ENCODE measurements around the gene POC1A.

POC1A gene

DNA sequence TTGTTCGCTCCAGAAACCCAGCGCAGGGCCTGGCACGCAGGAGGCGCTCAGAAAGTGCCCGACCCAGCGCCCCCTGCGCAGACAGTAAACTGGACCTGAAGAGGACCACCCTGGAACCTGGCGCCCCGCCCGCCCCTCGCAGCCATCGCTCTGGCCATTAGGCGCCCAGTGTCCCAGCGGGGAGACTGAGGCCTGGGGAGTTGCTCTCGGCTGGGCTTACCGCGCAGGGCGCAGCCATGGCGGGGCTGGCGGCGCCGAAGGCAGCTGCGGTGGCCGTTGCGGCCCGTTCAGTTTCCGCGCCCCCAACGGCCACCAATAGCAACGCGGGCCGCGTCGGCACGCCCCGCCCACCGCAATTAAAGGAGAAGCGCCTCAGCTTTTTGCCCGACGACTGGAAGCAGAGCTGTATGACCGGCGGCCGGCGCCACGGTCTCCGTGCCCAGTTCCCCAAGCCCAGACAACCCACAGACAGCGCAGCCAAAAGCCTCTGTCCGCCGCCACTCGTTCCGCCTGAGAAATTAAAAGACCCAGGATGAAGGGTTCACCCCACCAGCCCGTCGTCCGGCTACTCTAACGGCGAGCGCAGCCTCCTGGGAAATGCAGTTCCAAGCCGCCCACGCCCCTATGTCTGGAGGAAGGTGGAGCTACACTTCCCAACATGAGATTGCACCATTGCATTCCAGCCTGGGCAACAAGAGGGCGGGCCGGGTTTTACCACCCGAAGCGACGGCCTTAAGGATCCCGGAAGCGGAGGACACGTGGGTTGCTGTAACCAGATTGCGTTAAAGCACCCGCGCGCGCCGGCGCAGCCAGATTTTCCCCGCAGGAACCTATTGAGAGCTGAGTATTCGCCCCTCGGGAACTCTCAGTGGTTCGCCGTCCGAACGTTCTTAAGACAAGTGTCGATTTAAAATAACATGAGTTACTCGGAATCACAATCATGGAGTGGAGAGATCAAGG, at the start of gene POC1A:
TSS of gene POC1A (minus strand) at position 289 of the 960 bp plus-strand sequence. CDS start at position 238, 51 bp downstream.
- peak within 1 kb of the TSS; percentile 61 for H3K27ac ChIP-seq (ENCODE audit: low read depth, low read length)
- H3F3A ChIP-seq (ENCODE audit: control insufficient read depth, insufficient read depth) = no peaks in the 10 kb centered on the region
- peak within 1 kb of the TSS; percentile 92 for H3K4me3 ChIP-seq (ENCODE audit: low read length)
- H3K36me3 ChIP-seq (ENCODE audit: control insufficient read depth, low read length) = peaks cover 18% of the 10 kb centered on the region
- peaks cover 29% of the 10 kb centered on the region for H3K79me2 ChIP-seq (ENCODE audit: control insufficient read depth, low read length)
- no peaks in the 10 kb centered on the region for H3K9me2 ChIP-seq (replicated peaks; ENCODE audit: control insufficient read depth, low read length)
- H3K4me1 ChIP-seq (ENCODE audit: control insufficient read depth, low read length) = peaks cover 18% of the 10 kb centered on the region
- H3K27me3 ChIP-seq (ENCODE audit: control insufficient read depth, low read length) = no peaks in the 10 kb centered on the region
- peak within 1 kb of the TSS; percentile 96 for H3K4me2 ChIP-seq (ENCODE audit: low read length)
- no peaks in the 10 kb centered on the region for H4K20me1 ChIP-seq (ENCODE audit: control insufficient read depth, insufficient read depth, low read depth, low read length)
- H3K9me3 ChIP-seq (ENCODE audit: control insufficient read depth, insufficient read depth, low read length) = no peaks in the 10 kb centered on the region
- TF ChIP-seq EZH2phosphoT487 (IDR thresholded peaks at IDR 0.05; ENCODE audit: borderline replicate concordance, low read length) = no peak
- TF ChIP-seq, protein P1, sequence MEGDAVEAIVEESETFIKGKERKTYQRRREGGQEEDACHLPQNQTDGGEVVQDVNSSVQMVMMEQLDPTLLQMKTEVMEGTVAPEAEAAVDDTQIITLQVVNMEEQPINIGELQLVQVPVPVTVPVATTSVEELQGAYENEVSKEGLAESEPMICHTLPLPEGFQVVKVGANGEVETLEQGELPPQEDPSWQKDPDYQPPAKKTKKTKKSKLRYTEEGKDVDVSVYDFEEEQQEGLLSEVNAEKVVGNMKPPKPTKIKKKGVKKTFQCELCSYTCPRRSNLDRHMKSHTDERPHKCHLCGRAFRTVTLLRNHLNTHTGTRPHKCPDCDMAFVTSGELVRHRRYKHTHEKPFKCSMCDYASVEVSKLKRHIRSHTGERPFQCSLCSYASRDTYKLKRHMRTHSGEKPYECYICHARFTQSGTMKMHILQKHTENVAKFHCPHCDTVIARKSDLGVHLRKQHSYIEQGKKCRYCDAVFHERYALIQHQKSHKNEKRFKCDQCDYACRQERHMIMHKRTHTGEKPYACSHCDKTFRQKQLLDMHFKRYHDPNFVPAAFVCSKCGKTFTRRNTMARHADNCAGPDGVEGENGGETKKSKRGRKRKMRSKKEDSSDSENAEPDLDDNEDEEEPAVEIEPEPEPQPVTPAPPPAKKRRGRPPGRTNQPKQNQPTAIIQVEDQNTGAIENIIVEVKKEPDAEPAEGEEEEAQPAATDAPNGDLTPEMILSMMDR (IDR thresholded peaks at IDR 0.05; ENCODE audit: low read depth, low read length, poor library complexity, severe bottlenecking) = peak; percentile 24

DNA sequence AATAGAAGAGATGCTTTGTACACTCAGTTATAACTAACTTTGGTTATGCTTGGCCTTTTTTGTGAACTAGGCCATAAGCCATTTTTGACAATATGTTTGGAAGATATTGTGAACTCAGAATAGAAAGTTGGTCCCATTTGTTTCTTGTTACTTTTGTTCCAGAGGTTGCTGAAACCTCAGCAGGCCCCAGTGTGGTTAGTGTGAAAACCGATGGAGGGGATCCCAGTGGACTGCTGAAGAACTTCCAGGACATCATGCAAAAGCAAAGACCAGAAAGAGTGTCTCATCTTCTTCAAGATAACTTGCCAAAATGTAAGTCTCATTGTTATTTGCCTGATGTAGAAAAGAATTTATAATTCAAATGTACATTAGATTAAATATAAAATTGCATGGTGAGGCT, 49.5 kb upstream of the POC1A start:
- H3K4me3 ChIP-seq (ENCODE audit: low read length) = no peak overlapping the region
- peaks cover 8% of the 10 kb centered on the region for H3K79me2 ChIP-seq (ENCODE audit: control insufficient read depth, low read length)
- H3K27me3 ChIP-seq (ENCODE audit: control insufficient read depth, low read length) = no peaks in the 10 kb centered on the region
- no peak overlapping the region for H3K27ac ChIP-seq (ENCODE audit: low read depth, low read length)
- no peaks in the 10 kb centered on the region for H3K9me2 ChIP-seq (replicated peaks; ENCODE audit: control insufficient read depth, low read length)
- H3K4me1 ChIP-seq (ENCODE audit: control insufficient read depth, low read length) = peaks cover 31% of the 10 kb centered on the region
- H3K36me3 ChIP-seq (ENCODE audit: control insufficient read depth, low read length) = peaks cover 92% of the 10 kb centered on the region
- no peaks in the 10 kb centered on the region for H3F3A ChIP-seq (ENCODE audit: control insufficient read depth, insufficient read depth)
- no peaks in the 10 kb centered on the region; the same call in 1 of the 2 replicates for H4K20me1 ChIP-seq (ENCODE audit: control insufficient read depth, insufficient read depth, low read depth, low read length)
- H3K4me2 ChIP-seq (ENCODE audit: low read length) = no peak overlapping the region
- H3K9me3 ChIP-seq (ENCODE audit: control insufficient read depth, insufficient read depth, low read length) = no peaks in the 10 kb centered on the region
- TF ChIP-seq, protein P1 (IDR thresholded peaks at IDR 0.05; ENCODE audit: low read depth, low read length, poor library complexity, severe bottlenecking) = no peak
- no peak for TF ChIP-seq EZH2phosphoT487 (IDR thresholded peaks at IDR 0.05; ENCODE audit: borderline replicate concordance, low read length)

DNA sequence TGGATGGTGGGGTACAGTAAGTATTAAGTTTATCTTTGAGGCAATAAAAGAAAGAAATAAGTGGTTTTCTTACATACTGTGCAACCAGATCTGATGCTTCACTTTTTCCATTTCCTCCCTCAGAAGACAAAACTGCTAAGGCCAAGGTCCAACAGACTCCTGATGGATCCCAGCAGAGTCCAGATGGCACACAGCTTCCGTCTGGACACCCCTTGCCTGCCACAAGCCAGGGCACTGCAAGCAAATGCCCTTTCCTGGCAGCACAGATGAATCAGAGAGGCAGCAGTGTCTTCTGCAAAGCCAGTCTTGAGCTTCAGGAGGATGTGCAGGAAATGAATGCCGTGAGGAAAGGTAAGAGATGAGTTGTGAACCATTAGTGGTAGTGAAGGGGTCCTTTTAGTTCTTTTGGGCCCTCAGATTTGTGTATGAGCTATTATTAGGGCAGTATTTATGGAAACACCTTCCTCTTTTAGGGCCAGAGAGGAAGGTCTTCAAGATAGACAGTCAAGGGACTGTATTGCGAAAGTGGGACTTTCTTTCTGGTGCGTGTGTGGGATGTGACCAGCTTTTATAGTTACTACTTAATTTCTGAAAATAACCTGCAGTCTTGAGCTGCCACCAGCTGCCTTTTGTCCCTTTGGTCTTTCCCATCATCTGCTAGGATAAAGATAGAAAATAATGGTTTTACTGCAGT, 48.3 kb upstream of the POC1A start:
- peak overlapping the region; percentile 25; the same call in 1 of the 2 replicates for H3K4me3 ChIP-seq (ENCODE audit: low read length)
- H3K27me3 ChIP-seq (ENCODE audit: control insufficient read depth, low read length) = no peaks in the 10 kb centered on the region
- H3F3A ChIP-seq (ENCODE audit: control insufficient read depth, insufficient read depth) = no peaks in the 10 kb centered on the region
- H3K36me3 ChIP-seq (ENCODE audit: control insufficient read depth, low read length) = peaks cover 86% of the 10 kb centered on the region
- H3K9me3 ChIP-seq (ENCODE audit: control insufficient read depth, insufficient read depth, low read length) = no peaks in the 10 kb centered on the region
- H3K4me2 ChIP-seq (ENCODE audit: low read length) = peak overlapping the region; percentile 48
- H3K4me1 ChIP-seq (ENCODE audit: control insufficient read depth, low read length) = peaks cover 36% of the 10 kb centered on the region
- H3K27ac ChIP-seq (ENCODE audit: low read depth, low read length) = no peak overlapping the region
- no peaks in the 10 kb centered on the region; the same call in 1 of the 2 replicates for H4K20me1 ChIP-seq (ENCODE audit: control insufficient read depth, insufficient read depth, low read depth, low read length)
- no peaks in the 10 kb centered on the region for H3K9me2 ChIP-seq (replicated peaks; ENCODE audit: control insufficient read depth, low read length)
- TF ChIP-seq, protein P1 (IDR thresholded peaks at IDR 0.05; ENCODE audit: low read depth, low read length, poor library complexity, severe bottlenecking) = no peak
- no peak for TF ChIP-seq EZH2phosphoT487 (IDR thresholded peaks at IDR 0.05; ENCODE audit: borderline replicate concordance, low read length)
- peaks cover 16% of the 10 kb centered on the region for H3K79me2 ChIP-seq (ENCODE audit: control insufficient read depth, low read length)
